H9 (cell line): ENCODE results near the gene ITCH. TPM values are rescaled to one million over a fixed set of nuclear protein-coding genes. Genes with fewer than 3 reads are reported as not detected.

Experiments used
- DNase-seq: peaks from one replicate; pipeline ENCODE4 v3.0.0-alpha.2; 2017
- H2AFZ ChIP-seq: one replicate; pipeline ENCODE4 v1.6.1; 2013; ENCODE audit warnings: mild to moderate bottlenecking, low read length, control low read depth, moderate library complexity
- H2AK5ac ChIP-seq: 2 replicates; pipeline ENCODE4 v1.6.1; 2013; ENCODE audit warnings: low read length, control low read depth, mixed read lengths; ENCODE audit not compliant: insufficient read length
- H2BK120ac ChIP-seq: one replicate; pipeline ENCODE4 v1.6.1; 2013; ENCODE audit warnings: low read depth, mild to moderate bottlenecking, low read length, control low read depth, inconsistent platforms; ENCODE audit not compliant: poor library complexity, severe bottlenecking
- H2BK12ac ChIP-seq: 2 replicates; pipeline ENCODE4 v1.6.1; 2013; ENCODE audit warnings: low read length, control low read depth, mixed read lengths, low read depth; ENCODE audit not compliant: insufficient read length
- H2BK15ac ChIP-seq: 2 replicates; pipeline ENCODE4 v1.6.1; 2013; ENCODE audit warnings: low read depth, low read length, control low read depth
- H2BK20ac ChIP-seq: one replicate; pipeline ENCODE4 v1.6.1; 2013; ENCODE audit warnings: low read depth, mild to moderate bottlenecking, low read length, control low read depth, inconsistent platforms; ENCODE audit not compliant: poor library complexity, severe bottlenecking
- H2BK5ac ChIP-seq: 2 replicates; pipeline ENCODE4 v1.6.1; 2013; ENCODE audit warnings: low read length, control low read depth, mixed read lengths; ENCODE audit not compliant: insufficient read length
- H3K14ac ChIP-seq: 2 replicates; pipeline ENCODE4 v1.6.1; 2013; ENCODE audit warnings: low read length, control low read depth; ENCODE audit not compliant: insufficient read depth
- H3K18ac ChIP-seq: 2 replicates; pipeline ENCODE4 v1.6.1; 2013; ENCODE audit warnings: low read depth, mild to moderate bottlenecking, mixed read lengths, low read length, control low read depth; ENCODE audit not compliant: insufficient read length
- H3K23ac ChIP-seq: 2 replicates; pipeline ENCODE4 v1.6.1; 2013; ENCODE audit warnings: low read length, control low read depth, mixed read lengths, low read depth; ENCODE audit not compliant: insufficient read length
- H3K23me2 ChIP-seq: 2 replicates; pipeline ENCODE4 v1.6.1; 2013; ENCODE audit warnings: low read depth, mild to moderate bottlenecking, mixed read lengths, low read length, control low read depth; ENCODE audit not compliant: insufficient read length, poor library complexity, severe bottlenecking
- H3K27ac ChIP-seq: 2 replicates; pipeline ENCODE4 v1.5.1; 2013; ENCODE audit warnings: low read length, control low read depth, mixed read lengths, low read depth; ENCODE audit not compliant: insufficient read length
- H3K27me3 ChIP-seq: 2 replicates; pipeline ENCODE4 v1.6.1; 2013; ENCODE audit warnings: low read length, control low read depth, inconsistent platforms; ENCODE audit not compliant: insufficient read depth
- H3K4ac ChIP-seq: 2 replicates; pipeline ENCODE4 v1.6.1; 2013; ENCODE audit warnings: low read depth, mild to moderate bottlenecking, control low read depth, inconsistent platforms, low read length, moderate library complexity
- H3K4me1 ChIP-seq: 2 replicates; pipeline ENCODE4 v1.6.1; 2013; ENCODE audit warnings: low read length, control low read depth, inconsistent platforms; ENCODE audit not compliant: insufficient read depth
- H3K4me2 ChIP-seq: 2 replicates; pipeline ENCODE4 v1.6.1; 2013; ENCODE audit warnings: low read length, control low read depth, mixed read lengths; ENCODE audit not compliant: insufficient read length, insufficient read depth
- H3K56ac ChIP-seq: 2 replicates; pipeline ENCODE4 v1.6.1; 2013; ENCODE audit warnings: low read depth, mild to moderate bottlenecking, mixed read lengths, low read length, control low read depth; ENCODE audit not compliant: insufficient read length
- H3K79me1 ChIP-seq: 2 replicates; pipeline ENCODE4 v1.6.1; 2013; ENCODE audit warnings: low read depth, mild to moderate bottlenecking, moderate library complexity, low read length, control low read depth, inconsistent platforms; ENCODE audit not compliant: insufficient read depth, poor library complexity, severe bottlenecking
- H3K79me2 ChIP-seq: 2 replicates; pipeline ENCODE4 v1.6.1; 2013; ENCODE audit warnings: low read length, control low read depth, inconsistent platforms; ENCODE audit not compliant: insufficient read depth
- H3K9ac ChIP-seq: 2 replicates; pipeline ENCODE4 v1.6.1; 2013; ENCODE audit warnings: low read length, control low read depth, mixed read lengths; ENCODE audit not compliant: insufficient read length; ENCODE audit errors: extremely low read depth
- H3K9me3 ChIP-seq: one replicate; pipeline ENCODE4 v1.6.1; 2013; ENCODE audit warnings: low read depth, low read length, inconsistent platforms; ENCODE audit not compliant: control insufficient read depth
- H3T11ph ChIP-seq: one replicate; pipeline ENCODE4 v1.6.1; 2013; ENCODE audit warnings: mild to moderate bottlenecking, low read length, control low read depth, inconsistent platforms
- H4K20me1 ChIP-seq: one replicate; pipeline ENCODE4 v1.6.1; 2013; ENCODE audit not compliant: control insufficient read depth, insufficient read length, insufficient read depth
- H4K5ac ChIP-seq: 2 replicates; pipeline ENCODE4 v1.6.1; 2013; ENCODE audit warnings: low read depth, mild to moderate bottlenecking, mixed read lengths, low read length, control low read depth; ENCODE audit not compliant: insufficient read length
- H4K8ac ChIP-seq: replicated peaks from 2 replicates; pipeline ENCODE4 v1.6.1; 2013; ENCODE audit warnings: low read length, control low read depth, mixed read lengths, low read depth; ENCODE audit not compliant: insufficient read length
- H4K91ac ChIP-seq: 2 replicates; pipeline ENCODE4 v1.6.1; 2013; ENCODE audit warnings: low read depth, mild to moderate bottlenecking, moderate library complexity, mixed read lengths, low read length, control low read depth; ENCODE audit not compliant: insufficient read length
- H3K27ac Mint-ChIP-seq, 3 experiments: 2 replicates in 2 of 3; 3 replicates in 1 of 3; pipeline ENCODE4 v1.8.0; 2020 to 2021; ENCODE audit warnings: mixed read lengths in 3 of 3, mild to moderate bottlenecking in 1 of 3, moderate library complexity in 1 of 3
- H3K27me3 Mint-ChIP-seq: 2 replicates; pipeline ENCODE4 v1.8.0; 2021; ENCODE audit warnings: low read depth, mild to moderate bottlenecking, moderate library complexity, mixed read lengths
- H3K36me3 Mint-ChIP-seq, 3 experiments: 2 replicates in 2 of 3; 3 replicates in 1 of 3; pipeline ENCODE4 v1.8.0; 2020 to 2021; ENCODE audit warnings: low read depth in 3 of 3, mixed read lengths in 3 of 3; ENCODE audit not compliant: insufficient read depth in 1 of 3
- H3K4me1 Mint-ChIP-seq, 2 experiments: 2 replicates each; pipeline ENCODE4 v1.8.0; 2020; ENCODE audit warnings: mixed read lengths in 2 of 2
- H3K4me3 Mint-ChIP-seq, 2 experiments: 2 replicates in 1 of 2; 3 replicates in 1 of 2; pipeline ENCODE4 v1.8.0; 2020 to 2021; ENCODE audit warnings: mild to moderate bottlenecking in 2 of 2, mixed read lengths in 2 of 2, moderate library complexity in 1 of 2
- H3K9me3 Mint-ChIP-seq, 2 experiments: 2 replicates in 1 of 2; 3 replicates in 1 of 2; pipeline ENCODE4 v1.8.0; 2020; ENCODE audit warnings: mild to moderate bottlenecking in 2 of 2, mixed read lengths in 2 of 2, moderate library complexity in 1 of 2
- CTCF ChIP-seq: fragments of 200-600 bp; sonication (generic); conservative IDR thresholded peaks from 3 replicates; pipeline ENCODE4 v1.8.0; 2021; ENCODE audit warnings: antibody characterized with exemption, mild to moderate bottlenecking
- WGBS: extraction: QIAGEN DNeasy Blood & Tissue Kit; methylation state at CpG from one replicate; pipeline ENCODE4 v1.1.7; 2013; ENCODE audit warnings: missing lambda C conversion rate, low lambda C conversion rate, mixed read lengths; ENCODE audit not compliant: insufficient read length; ENCODE audit errors: extremely low coverage; 5-methylcytosine and 5-hydroxymethylcytosine counted together
- total RNA-seq: library from RNA; stranded (reverse); gene quantifications from 2 replicates; pipeline ENCODE4 v1.2.1, GENCODE V29; 2021

The ITCH gene
- total RNA-seq, 1 experiment from 2014 or later: 55.9 TPM

DNA sequence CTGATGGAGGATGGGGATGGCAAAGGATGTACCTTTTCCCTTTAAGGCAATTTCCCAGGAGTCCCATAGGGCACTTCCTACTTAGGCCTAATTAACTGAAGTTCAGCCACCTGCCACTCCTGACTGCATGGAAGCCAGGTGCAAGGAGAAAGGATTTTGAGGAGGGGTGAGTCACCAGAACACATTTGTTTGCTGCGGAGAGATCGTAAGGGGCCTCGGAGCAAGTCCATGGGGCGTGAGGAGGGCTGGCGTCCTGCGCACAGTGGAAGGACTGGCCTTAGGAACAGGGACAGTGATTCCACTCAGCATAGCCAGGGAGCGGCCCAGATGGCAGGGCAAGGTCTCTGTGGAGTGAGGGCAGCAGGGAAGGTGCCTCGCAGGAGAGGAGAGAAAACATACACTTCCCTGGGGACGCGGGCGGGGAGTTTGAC is 183.7 kb downstream of the ITCH start:
- peaks cover 2% of the 10 kb centered on the region; the same call in 1 of the 2 replicates for H3K4me1 ChIP-seq
- H3K27ac Mint-ChIP-seq: peak overlapping the region in 2 of 3 experiments; percentile 16 to 70; a peak in 1 of 7 replicates
- H3K9ac ChIP-seq: no peak overlapping the region
- TF ChIP-seq CTCF: no peak
- no CpG with 5 or more reads among the region's 11 CpGs for WGBS
- H3K4me1 Mint-ChIP-seq: peaks cover 31 to 33% of the 10 kb centered on the region in 2 experiments
- H3K23me2 ChIP-seq: peaks cover 3% of the 10 kb centered on the region
- H3K79me2 ChIP-seq: no peaks in the 10 kb centered on the region
- no peak overlapping the region for H4K5ac ChIP-seq
- H3K9me3 ChIP-seq: no peaks in the 10 kb centered on the region
- peak overlapping the region in 1 of 2 experiments; percentile 16; a peak in 1 of 5 replicates for H3K4me3 Mint-ChIP-seq
- H3K9me3 Mint-ChIP-seq: peaks cover 0 to 1% of the 10 kb centered on the region in 2 experiments; a peak in 1 of 5 replicates
- no peak overlapping the region for H3K23ac ChIP-seq
- H2BK20ac ChIP-seq: no peak overlapping the region
- no peaks in the 10 kb centered on the region; the same call in 1 of the 2 replicates for H3K27me3 ChIP-seq
- no peaks in the 10 kb centered on the region for H3K79me1 ChIP-seq
- no peak overlapping the region for H2AK5ac ChIP-seq
- no peak for DNase-seq
- no peaks in the 10 kb centered on the region for H4K20me1 ChIP-seq
- no peak overlapping the region for H2BK15ac ChIP-seq
- H4K8ac ChIP-seq: no peak overlapping the region
- no peak overlapping the region for H3K27ac ChIP-seq
- no peak overlapping the region for H2BK120ac ChIP-seq
- no peak overlapping the region for H3K4me2 ChIP-seq
- no peak overlapping the region for H3K56ac ChIP-seq
- H2BK12ac ChIP-seq: no peak overlapping the region
- no peak overlapping the region for H3T11ph ChIP-seq
- H3K18ac ChIP-seq: no peak overlapping the region
- peaks cover 0 to 3% (median 0%) of the 10 kb centered on the region in 3 experiments; a peak in 1 of 7 replicates for H3K36me3 Mint-ChIP-seq
- no peak overlapping the region for H4K91ac ChIP-seq
- H2AFZ ChIP-seq: no peak overlapping the region
- no peak overlapping the region for H2BK5ac ChIP-seq
- H3K14ac ChIP-seq: no peak overlapping the region
- peaks cover 13% of the 10 kb centered on the region for H3K27me3 Mint-ChIP-seq
- no peak overlapping the region for H3K4ac ChIP-seq
